Endothelial cell of umbilical vein (primary cell): ENCODE data around the gene C4orf54. TPM values are rescaled to one million over a fixed set of nuclear protein-coding genes. Genes with fewer than 3 reads are reported as not detected.

Source experiments
- BruUV-seq: library from RNA; stranded (reverse); fragments of 400-500 nt; replicated peaks from 2 replicates; lab custom pipeline; 2021; lab: Mats Ljungman, UMichigan
- CTCF ChIA-PET: fragments of 300-600, 350-600 bp; sonication (Branson Sonifier 250); formaldehyde crosslinking; loops from one replicate; lab custom pipeline; 2021; ENCODE audit warnings: antibody characterized with exemption, inconsistent platforms; lab: Charles Lee
- POLR2A ChIA-PET: fragments of 300-600, 350-600 bp; sonication (Branson Sonifier 250); formaldehyde crosslinking; loops from one replicate; lab custom pipeline; 2021; ENCODE audit warnings: antibody characterized with exemption, inconsistent platforms; lab: Charles Lee
- DNase-seq: peaks from one replicate; pipeline ENCODE4 v3.0.0-alpha.2; 2011; ENCODE audit warnings: low read depth, low spot score
- FAIRE-seq: peaks from 2 replicates; lab custom pipeline; 2011; peaks lifted over from hg19 to GRCh38; lab: Jason Lieb, UNC
- H2AFZ ChIP-seq: 2 replicates; pipeline ENCODE4 v1.6.0; 2012; ENCODE audit warnings: low read depth, low read length, control low read depth, inconsistent platforms
- H3K27ac ChIP-seq: 2 replicates; pipeline ENCODE4 v1.5.1; 2011; ENCODE audit warnings: low read depth, mild to moderate bottlenecking, control low read depth, low read length, moderate library complexity; ENCODE audit not compliant: insufficient read depth
- H3K27me3 ChIP-seq, 2 experiments: 2 replicates each; pipeline versions ENCODE4 v1.6.0 to v1.6.1; 2011; ENCODE audit warnings: low read length in 2 of 2, mixed read lengths in 1 of 2; ENCODE audit not compliant: control insufficient read depth in 2 of 2, insufficient read depth in 2 of 2
- H3K36me3 ChIP-seq, 2 experiments: 2 replicates in 1 of 2; 3 replicates in 1 of 2; pipeline ENCODE4 v1.5.1; 2011; ENCODE audit warnings: low read length in 2 of 2, mild to moderate bottlenecking in 1 of 2, moderate library complexity in 1 of 2; ENCODE audit not compliant: control insufficient read depth in 2 of 2, insufficient read depth in 2 of 2; ENCODE audit errors: extremely low read depth in 1 of 2
- H3K4me1 ChIP-seq: 3 replicates; pipeline ENCODE4 v1.5.1; 2011; ENCODE audit warnings: mild to moderate bottlenecking, low read length; ENCODE audit not compliant: control insufficient read depth, insufficient read depth; ENCODE audit errors: extremely low read depth
- H3K4me2 ChIP-seq: 2 replicates; pipeline ENCODE4 v1.6.1; 2011; ENCODE audit warnings: low read length, control low read depth, mixed read lengths; ENCODE audit not compliant: insufficient read depth
- H3K4me3 ChIP-seq, 3 experiments: fragments of 200-600 bp in 1 of 3; sonication (generic), shearing (Covaris generic) in 1 of 3; replicated peaks in 1 of 3; 2 replicates each; pipeline ENCODE4 v1.5.1; 2011 to 2016; ENCODE audit warnings: control low read depth in 3 of 3, low read length in 3 of 3, mild to moderate bottlenecking in 2 of 3, inconsistent platforms in 1 of 3, low read depth in 1 of 3, moderate library complexity in 1 of 3; ENCODE audit not compliant: insufficient read depth in 1 of 3
- H3K79me2 ChIP-seq: 2 replicates; pipeline ENCODE4 v1.6.0; 2012; ENCODE audit warnings: low read length, inconsistent platforms; ENCODE audit not compliant: control insufficient read depth, insufficient read depth
- H3K9ac ChIP-seq: replicated peaks from 2 replicates; pipeline ENCODE3; 2011; ENCODE audit warnings: low read length, control low read depth; ENCODE audit not compliant: insufficient read depth; ENCODE audit errors: extremely low read depth
- H3K9me1 ChIP-seq: replicated peaks from 3 replicates; pipeline ENCODE4 v1.6.0; 2011; ENCODE audit warnings: mild to moderate bottlenecking, low read length; ENCODE audit not compliant: control insufficient read depth, insufficient read depth; ENCODE audit errors: extremely low read depth
- H3K9me3 ChIP-seq: replicated peaks from 2 replicates; pipeline ENCODE4 v1.5.1; 2012; ENCODE audit warnings: low read length, inconsistent platforms; ENCODE audit not compliant: control insufficient read depth, insufficient read depth
- H4K20me1 ChIP-seq: replicated peaks from 2 replicates; pipeline ENCODE3; 2011; ENCODE audit warnings: mild to moderate bottlenecking, low read length; ENCODE audit not compliant: control insufficient read depth, insufficient read depth; ENCODE audit errors: extremely low read depth
- CTCF ChIP-seq, 2 donors: IDR thresholded peaks; 1 replicate in 1 of 2; 2 replicates in 1 of 2; pipeline ENCODE4 v1.5.1; 2011; ENCODE audit warnings: low read length in 2 of 2, mild to moderate bottlenecking in 2 of 2, moderate library complexity in 2 of 2, control low read depth in 1 of 2, inconsistent platforms in 1 of 2, low read depth in 1 of 2; ENCODE audit not compliant: insufficient read depth in 1 of 2; ENCODE audit errors: extremely low read depth in 1 of 2
- EZH2 ChIP-seq: IDR thresholded peaks from 2 replicates; pipeline ENCODE4 v1.6.1; 2012; ENCODE audit warnings: borderline replicate concordance, low read depth, mild to moderate bottlenecking, moderate library complexity, low read length, inconsistent platforms; ENCODE audit not compliant: severe bottlenecking
- FOS ChIP-seq: IDR thresholded peaks from 2 replicates; pipeline ENCODE4 v1.6.1; 2011; ENCODE audit warnings: mild to moderate bottlenecking, low read length, moderate library complexity, borderline replicate concordance; ENCODE audit not compliant: insufficient read depth
- GATA2 ChIP-seq: IDR thresholded peaks from 2 replicates; pipeline ENCODE4 v1.7.0; 2011; ENCODE audit warnings: low read depth, mild to moderate bottlenecking, moderate library complexity, mixed read lengths, low read length; ENCODE audit not compliant: insufficient read length, insufficient read depth
- JUN ChIP-seq: IDR thresholded peaks from 2 replicates; pipeline ENCODE4 v1.6.1; 2011; ENCODE audit warnings: borderline replicate concordance, low read depth; ENCODE audit not compliant: insufficient read length, insufficient read depth
- MAX ChIP-seq: IDR thresholded peaks from 2 replicates; pipeline ENCODE4 v1.6.1; 2011; ENCODE audit not compliant: insufficient read depth, insufficient read length
- MYC ChIP-seq: IDR thresholded peaks from one replicate; pipeline ENCODE4 v1.6.1; 2011; ENCODE audit warnings: mild to moderate bottlenecking, low read depth, low read length
- POLR2A ChIP-seq: IDR thresholded peaks from 2 replicates; pipeline ENCODE4 v1.6.1; 2012; ENCODE audit warnings: low read depth, mild to moderate bottlenecking, control low read depth, low read length
- POLR2AphosphoS5 ChIP-seq: IDR thresholded peaks from 2 replicates; pipeline ENCODE4 v1.6.1; 2012; ENCODE audit warnings: low read depth, mild to moderate bottlenecking, control low read depth, low read length, moderate library complexity; ENCODE audit not compliant: insufficient read depth
- dilution Hi-C: fragments of 300-500 bp; cut with MboI; formaldehyde crosslinking; loops from one replicate; pipeline ENCODE4 v1.15.0; 2019; ENCODE audit warnings: low sequenced_read_pairs; ENCODE audit not compliant: extremely low pct_ligation_motif_present
- intact Hi-C: fragments of 100-400 bp; cut with micrococcal nuclease; formaldehyde crosslinking; loops from one replicate; pipeline ENCODE4 v1.10.0; 2022
- polyA plus RNA-seq, 4 experiments: library from polyadenylated mRNA; depleted of rRNA in 3 of 4; stranded (reverse) in 3 of 4; unstranded in 1 of 4; fragments of >200 nt; gene quantifications; 2 replicates each; pipeline versions ENCODE4 v1.2.1 to v1.2.3, GENCODE V29; 2011 to 2012; ENCODE audit warnings: missing spikeins in 1 of 4
- total RNA-seq: library from RNA; stranded (reverse); gene quantifications from 2 replicates; pipeline ENCODE4 v1.2.3, GENCODE V29; 2021

Gene C4orf54
- total and polyA plus RNA-seq, 2 donors (not counting 3 experiments of a cell fraction or from before 2014, with no cell fraction given): not detected

- H3K4me1 ChIP-seq: no peaks in the 10 kb centered on the region
- intact Hi-C loops: no loop called here
- H2AFZ ChIP-seq: no peak overlapping the region
- no peak for FAIRE-seq
- H3K4me3 ChIP-seq: no peak overlapping the region
- CTCF ChIA-PET: no interaction called here
- H3K9me1 ChIP-seq: no peaks in the 10 kb centered on the region
- H3K9me3 ChIP-seq: no peaks in the 10 kb centered on the region
- H3K36me3 ChIP-seq: no peaks in the 10 kb centered on the region
- no peak overlapping the region for H3K4me2 ChIP-seq
- H3K27ac ChIP-seq: no peak overlapping the region
- POLR2A ChIA-PET: no interaction called here
- no peak overlapping the region for H3K9ac ChIP-seq
- TF ChIP-seq POLR2AphosphoS5 (no peak), EZH2 (no peak), MAX (no peak), MYC (no peak), GATA2 (no peak), FOS (no peak), CTCF (IDR thresholded peaks at IDR 0.05; ENCODE audit: extremely low read depth in 1 of 2, insufficient read depth in 1 of 2, low read depth in 1 of 2, low read length in 2 of 2) (no peak), POLR2A (no peak), JUN (no peak)
- dilution Hi-C loops: no loop called here
- H3K27me3 ChIP-seq: no peaks in the 10 kb centered on the region
- BruUV-seq: no TSS peak
- H4K20me1 ChIP-seq: no peaks in the 10 kb centered on the region
- DNase-seq: no peak
- H3K79me2 ChIP-seq: no peaks in the 10 kb centered on the region
Observed at GRCh38 chr4:99651016-99651769, 6.4 kb downstream of the C4orf54 start.
